Measurements from ENCODE around the gene PRKCH.
"Not testable (repeated sequence)": the region's sequence is repeated elsewhere in the genome, so short reads cannot be mapped to it uniquely, and the experiment has no call there.

PRKCH gene

DNA sequence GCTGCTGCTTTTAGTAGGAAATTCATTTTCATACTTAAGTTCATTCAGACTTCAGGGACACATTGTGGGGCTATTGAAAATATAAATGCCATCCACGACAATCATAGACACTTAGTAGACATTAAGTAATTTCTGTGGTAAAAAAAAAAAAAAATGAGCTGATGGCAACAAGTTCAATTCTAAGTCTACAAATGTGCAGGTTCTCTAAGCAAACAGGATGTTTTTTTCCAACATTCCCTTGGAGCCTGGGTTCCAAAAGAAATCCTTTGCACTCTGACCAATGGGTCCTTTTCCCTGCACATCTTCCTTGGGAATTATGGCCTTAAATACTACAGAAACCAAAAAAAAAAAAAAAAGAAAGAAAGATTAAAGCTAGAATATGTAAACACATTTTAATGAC, 198.4 kb downstream of the PRKCH start:
- no peak for DNase-seq

- DNase-seq = no peak
Observed at GRCh38 chr14:61520576-61520975, 199.2 kb downstream of the PRKCH start.

DNA sequence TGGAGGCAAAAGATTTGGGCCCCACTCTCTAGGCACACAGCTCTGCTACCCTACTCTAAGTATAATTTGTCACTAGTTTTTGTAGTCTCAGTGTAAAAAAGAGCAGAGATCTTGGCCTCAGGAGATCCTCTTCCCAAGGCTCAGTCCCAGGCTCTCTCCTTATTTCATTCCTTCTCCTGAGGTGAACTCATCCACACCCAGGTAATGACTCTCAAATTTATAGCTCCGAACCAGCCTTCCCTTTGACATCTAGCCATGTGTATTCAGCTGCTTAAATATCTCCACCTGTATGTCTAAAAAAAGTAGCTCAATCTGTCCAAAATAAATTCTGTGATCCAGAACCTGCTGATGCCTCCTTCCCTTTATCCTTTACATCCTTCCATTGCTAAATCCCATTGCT, 200.4 kb downstream of the PRKCH start:
- no peak for DNase-seq

DNA sequence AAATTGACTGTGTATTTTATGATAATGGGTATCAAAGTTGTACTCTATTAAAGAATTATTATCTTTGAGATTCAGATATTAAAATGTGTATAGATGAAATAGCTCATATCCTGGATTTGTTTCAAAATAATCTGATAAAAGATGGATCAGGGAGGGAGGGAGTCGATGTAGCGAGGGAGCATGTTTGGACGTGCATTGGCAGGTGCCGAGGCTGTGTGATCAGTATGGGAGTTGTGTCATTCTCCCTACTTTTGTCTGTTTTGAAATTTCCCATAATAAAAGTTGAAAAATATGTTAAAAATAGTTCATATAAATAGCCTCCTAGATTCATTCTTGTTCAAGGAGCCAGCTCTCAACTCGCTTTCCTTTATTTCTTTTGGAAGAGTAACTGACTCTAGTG, 202.4 kb downstream of the PRKCH start:
- DNase-seq = no peak

GRCh38 chr14:61524211-61524806, 202.9 kb downstream of the PRKCH start:
- DNase-seq = no peak

GRCh38 chr14:61524936-61525292, 203.5 kb downstream of the PRKCH start:
- DNase-seq = no peak

DNA sequence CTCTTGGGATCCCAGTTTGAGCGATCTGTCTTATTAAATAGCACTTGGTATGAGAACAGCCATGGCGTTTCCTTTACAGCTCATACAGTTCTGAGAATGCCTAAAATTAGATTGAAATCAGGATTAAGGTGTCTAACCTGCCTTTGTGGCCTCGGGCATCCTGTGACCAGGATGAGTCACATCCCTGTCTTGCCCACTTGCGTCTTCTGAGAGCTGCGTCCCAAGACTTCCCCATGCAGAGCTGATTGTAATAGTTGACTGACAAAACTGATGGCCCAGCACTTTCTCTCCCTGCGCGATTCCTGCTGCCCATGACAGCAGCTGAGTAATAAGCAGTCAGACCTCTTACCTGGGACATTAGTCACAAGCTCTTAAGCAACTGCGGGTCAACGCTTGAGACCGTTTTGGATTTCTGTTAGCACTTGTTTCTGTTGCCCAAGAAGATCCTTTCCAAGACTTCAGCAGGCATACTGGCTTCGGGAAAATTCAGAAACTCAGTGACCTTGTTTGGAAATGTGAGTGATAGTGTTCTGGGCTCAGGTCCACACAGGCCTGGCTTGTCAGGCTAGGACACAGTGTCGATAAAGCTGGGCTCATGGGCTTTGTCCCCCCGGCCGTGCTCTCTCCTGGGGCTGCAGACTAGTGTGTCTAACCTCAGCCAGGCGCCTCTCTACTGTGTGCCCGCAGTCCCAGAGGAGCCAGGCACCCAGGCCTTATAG, 204.1 kb downstream of the PRKCH start:
- peak; percentile 82 for DNase-seq

DNA sequence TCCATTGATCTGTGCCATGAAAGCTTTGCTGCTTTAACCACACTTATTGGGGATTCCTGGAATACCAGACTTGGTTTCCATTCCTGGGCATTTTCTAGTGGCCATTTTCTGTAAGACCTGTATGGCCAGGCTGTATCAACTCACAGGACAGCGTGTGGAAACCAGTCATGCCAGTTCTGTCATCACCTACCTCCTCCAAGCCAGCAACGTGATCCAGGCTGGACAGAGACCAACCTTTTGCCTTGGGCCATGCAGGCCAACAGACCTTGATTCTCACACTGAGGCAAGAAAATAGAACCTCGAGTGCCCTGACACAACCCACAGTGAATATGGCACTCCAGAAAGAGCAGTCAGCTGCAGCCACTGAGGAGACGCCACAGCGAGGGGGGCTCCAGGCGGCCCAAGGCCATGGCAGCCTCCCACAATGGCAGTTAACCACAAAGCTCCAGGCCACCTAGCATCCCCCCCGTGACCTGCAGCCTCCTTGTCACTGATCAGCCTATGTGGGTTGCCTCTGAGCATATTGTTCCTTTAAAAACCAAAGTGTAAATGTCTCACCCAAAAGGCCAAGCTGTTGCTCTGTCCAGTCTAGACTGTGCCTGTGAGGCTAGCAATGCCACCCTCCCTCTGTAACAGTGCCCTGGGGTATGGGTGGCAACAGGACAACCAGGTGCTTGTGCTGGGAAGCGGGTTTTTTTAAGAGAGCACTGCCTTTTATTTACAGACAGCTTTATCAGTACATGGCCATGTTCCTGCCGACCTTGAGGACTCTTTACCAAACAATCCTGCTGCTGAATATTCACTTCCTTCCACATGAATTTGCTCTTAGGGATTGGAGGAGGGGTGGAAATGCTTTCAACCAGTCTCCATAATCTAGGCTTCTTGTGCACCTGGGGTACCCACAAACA, 205.3 kb downstream of the PRKCH start:
- DNase-seq = no peak

DNA sequence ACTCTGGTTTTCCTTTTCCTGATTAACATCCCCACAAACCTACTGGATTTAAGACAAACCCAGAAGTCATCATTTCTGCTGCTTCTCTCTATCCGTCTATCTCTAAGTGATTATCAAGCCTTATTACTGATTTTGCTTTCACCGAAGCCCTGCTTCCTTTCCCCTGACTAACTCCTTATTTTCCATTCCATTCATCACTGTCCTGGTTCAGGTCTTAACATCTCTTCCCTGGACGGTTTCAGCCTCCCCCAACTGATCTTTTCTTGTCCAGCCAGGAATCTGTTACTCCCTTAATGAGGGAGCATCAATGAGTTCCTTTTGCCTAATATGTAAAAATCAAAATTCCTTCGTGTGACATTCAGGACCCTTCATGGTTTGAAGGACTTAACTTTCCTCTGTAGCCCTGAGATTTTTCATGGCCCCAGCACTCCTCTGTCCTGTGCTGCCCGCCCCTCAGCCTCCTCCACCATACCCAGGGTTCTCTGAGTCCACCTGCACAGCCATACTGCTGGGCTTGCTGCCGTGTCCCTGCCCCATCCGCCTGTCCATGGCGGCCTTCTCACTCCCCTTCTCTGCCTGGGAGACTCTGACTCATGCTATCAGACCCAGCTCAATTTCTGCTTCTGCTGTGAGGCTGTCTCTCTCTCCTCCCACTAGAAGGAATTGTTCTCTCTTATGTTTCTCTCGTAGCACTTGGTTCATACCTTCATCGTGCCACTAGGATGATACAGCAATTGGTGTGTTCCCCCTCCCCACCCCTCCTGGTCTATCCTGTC, 206.1 kb downstream of the PRKCH start:
- no peak for DNase-seq

DNA sequence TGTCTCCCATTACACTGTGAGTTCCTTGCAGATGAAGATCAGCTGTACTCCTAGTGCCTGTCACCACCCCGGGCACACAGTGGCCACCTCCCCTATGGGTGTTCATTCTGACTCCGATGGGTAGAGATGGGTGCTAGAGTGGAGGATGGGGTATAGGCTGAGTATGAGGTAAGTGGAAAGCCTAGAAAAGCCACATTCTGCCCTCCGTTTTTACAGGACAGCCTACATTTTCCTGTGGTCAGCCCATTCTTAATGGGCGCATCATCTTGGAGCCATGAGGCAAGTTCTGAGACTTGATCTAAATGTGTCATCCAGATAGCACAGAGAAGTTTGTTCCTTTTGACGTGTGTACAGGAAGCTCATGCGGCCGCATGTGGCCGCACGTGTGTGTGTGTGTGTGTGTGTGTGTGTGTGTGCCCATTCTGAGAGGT, 207.2 kb downstream of the PRKCH start:
- DNase-seq = no peak

DNA sequence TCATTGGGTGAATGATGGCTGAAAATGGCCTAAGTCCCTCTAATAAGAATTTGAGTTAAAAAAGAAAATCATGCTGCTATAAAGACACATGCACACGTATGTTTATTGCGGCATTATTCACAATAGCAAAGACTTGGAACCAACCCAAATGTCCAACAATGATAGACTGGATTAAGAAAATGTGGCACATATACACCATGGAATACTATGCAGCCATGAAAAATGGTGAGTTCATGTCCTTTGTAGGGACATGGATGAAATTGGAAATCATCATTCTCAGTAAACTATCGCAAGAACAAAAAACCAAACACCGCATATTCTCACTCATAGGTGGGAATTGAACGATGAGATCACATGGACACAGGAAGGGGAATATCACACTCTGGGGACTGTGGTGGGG, 208.0 kb downstream of the PRKCH start:
- not testable (repeated sequence) for DNase-seq

DNA sequence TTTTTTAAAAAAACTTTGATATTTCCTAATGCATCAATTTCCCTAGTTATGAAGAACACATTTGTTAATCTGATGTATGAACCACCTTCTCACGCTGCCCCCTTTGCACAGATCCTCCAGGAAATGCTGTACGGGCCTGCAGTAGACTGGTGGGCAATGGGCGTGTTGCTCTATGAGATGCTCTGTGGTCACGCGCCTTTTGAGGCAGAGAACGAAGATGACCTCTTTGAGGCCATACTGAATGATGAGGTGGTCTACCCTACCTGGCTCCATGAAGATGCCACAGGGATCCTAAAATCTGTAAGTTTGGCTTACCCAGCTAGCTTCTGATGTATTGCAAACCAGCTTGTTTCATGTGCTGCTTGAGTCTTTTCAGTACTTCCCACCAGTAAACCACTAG, 208.9 kb downstream of the PRKCH start:
- DNase-seq = no peak

- no peak for DNase-seq
Observed at GRCh38 chr14:61530896-61531295, 209.5 kb downstream of the PRKCH start.

- no peak for DNase-seq
Observed at GRCh38 chr14:61531465-61532122, 210.2 kb downstream of the PRKCH start.

- no peak for DNase-seq
Observed at GRCh38 chr14:61532123-61532505, 210.7 kb downstream of the PRKCH start.

GRCh38 chr14:61532763-61533162, 211.4 kb downstream of the PRKCH start:
- no peak for DNase-seq

DNA sequence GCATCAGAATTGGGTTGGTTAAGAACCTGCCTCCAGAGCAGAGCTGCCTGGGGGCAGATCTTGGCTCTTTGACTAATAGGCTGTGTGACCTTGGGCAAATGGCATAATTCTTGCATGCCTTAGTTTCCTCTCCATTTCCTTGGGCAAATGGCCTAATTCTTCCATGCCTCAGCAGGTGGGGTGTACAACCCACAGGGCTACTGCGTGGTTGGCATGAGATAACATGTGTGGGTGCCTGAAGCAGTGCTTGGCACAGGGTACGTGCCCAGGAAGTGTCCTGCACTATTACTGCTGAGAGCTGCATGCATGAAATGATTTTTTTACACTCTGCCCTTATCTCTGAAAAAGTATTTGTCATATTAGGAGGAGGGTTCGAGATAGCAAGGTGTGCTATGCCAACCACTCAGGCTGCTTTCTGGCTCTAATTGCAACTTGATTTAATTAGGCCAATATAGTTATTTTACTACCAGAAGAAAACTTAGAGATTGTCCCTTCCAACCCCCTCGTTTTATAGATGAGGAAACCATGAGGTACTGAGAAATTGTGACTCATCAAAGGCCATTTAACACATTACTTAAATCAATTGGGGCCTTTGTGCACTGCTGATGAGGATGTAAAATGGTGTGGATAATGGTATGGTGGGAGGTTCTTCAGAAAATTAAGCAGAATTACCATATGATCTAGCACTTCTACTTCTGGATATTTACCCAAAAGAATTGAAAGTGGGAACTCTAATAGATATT, 212.3 kb downstream of the PRKCH start:
- no peak for DNase-seq

- DNase-seq = no peak
Observed at GRCh38 chr14:61535032-61535431, 213.7 kb downstream of the PRKCH start.

- no peak for DNase-seq
Observed at GRCh38 chr14:61535458-61535857, 214.1 kb downstream of the PRKCH start.

GRCh38 chr14:61536661-61537562, 215.5 kb downstream of the PRKCH start:
- DNase-seq = no peak

All from CD4-positive, alpha-beta T cell treated with Interferon gamma for 1 hour (primary cell).